Hematopoietic multipotent progenitor cell treated with erythropoietin and hydrocortisone succinate and interleukin-3 and kit ligand, for 17 days (in vitro differentiated cells): ENCODE measurements around the gene IQCK.

Experiments
- DNase-seq: peaks from one replicate; pipeline ENCODE4 v3.0.0-alpha.2; 2015; ENCODE audit warnings: low spot score

The IQCK gene

GRCh38 chr16:19717314-19717713 lies 757 bp upstream of the IQCK start:
- DNase-seq = no peak

- DNase-seq = no peak
Observed at GRCh38 chr16:19718624-19718965, 524 bp downstream of the IQCK start.

- DNase-seq = no peak
Observed at GRCh38 chr16:19722269-19722952, 4.3 kb downstream of the IQCK start.

- no peak for DNase-seq
Observed at GRCh38 chr16:19722981-19723380, 4.9 kb downstream of the IQCK start.

GRCh38 chr16:19728636-19728965 lies 10.5 kb downstream of the IQCK start:
- DNase-seq = no peak

GRCh38 chr16:19733551-19733950 lies 15.5 kb downstream of the IQCK start:
- no peak for DNase-seq

- DNase-seq = no peak
Observed at GRCh38 chr16:19735074-19735867, 17.2 kb downstream of the IQCK start.

- no peak for DNase-seq
Observed at GRCh38 chr16:19737306-19738038, 19.4 kb downstream of the IQCK start.

GRCh38 chr16:19741354-19741753 lies 23.3 kb downstream of the IQCK start:
- DNase-seq = no peak

- DNase-seq = no peak
Observed at GRCh38 chr16:19743816-19744159, 25.7 kb downstream of the IQCK start.

- DNase-seq = no peak
Observed at GRCh38 chr16:19744670-19745069, 26.6 kb downstream of the IQCK start.

GRCh38 chr16:19745286-19746010 lies 27.4 kb downstream of the IQCK start:
- no peak for DNase-seq

GRCh38 chr16:19746561-19746960 lies 28.5 kb downstream of the IQCK start:
- DNase-seq = no peak

GRCh38 chr16:19748389-19749168 lies 30.5 kb downstream of the IQCK start:
- DNase-seq = no peak

- DNase-seq = no peak
Observed at GRCh38 chr16:19749571-19750080, 31.6 kb downstream of the IQCK start.

- no peak for DNase-seq
Observed at GRCh38 chr16:19751478-19752385, 33.7 kb downstream of the IQCK start.

- no peak for DNase-seq
Observed at GRCh38 chr16:19753815-19754643, 36.0 kb downstream of the IQCK start.

GRCh38 chr16:19754644-19755036 lies 36.6 kb downstream of the IQCK start:
- DNase-seq = no peak

GRCh38 chr16:19755268-19755667 lies 37.2 kb downstream of the IQCK start:
- no peak for DNase-seq

GRCh38 chr16:19757026-19757425 lies 39.0 kb downstream of the IQCK start:
- DNase-seq = no peak
